Epidermal melanocyte (primary cell): Measurements from ENCODE around the gene MAMDC2.

Source experiments
- DNase-seq: peaks from one replicate; pipeline ENCODE4 v3.0.0; 2011; ENCODE audit warnings: low spot score; ENCODE audit not compliant: insufficient read length

MAMDC2 gene

GRCh38 chr9:70043689-70044489, at the start of gene MAMDC2:
Gene MAMDC2, plus strand, starts transcription at chr9:70043848. Its CDS starts 350 bp downstream, at chr9:70044198.
- no peak for DNase-seq

- DNase-seq: no peak
Measured at GRCh38 chr9:69995846-69996245, 47.8 kb upstream of the MAMDC2 start.

DNA sequence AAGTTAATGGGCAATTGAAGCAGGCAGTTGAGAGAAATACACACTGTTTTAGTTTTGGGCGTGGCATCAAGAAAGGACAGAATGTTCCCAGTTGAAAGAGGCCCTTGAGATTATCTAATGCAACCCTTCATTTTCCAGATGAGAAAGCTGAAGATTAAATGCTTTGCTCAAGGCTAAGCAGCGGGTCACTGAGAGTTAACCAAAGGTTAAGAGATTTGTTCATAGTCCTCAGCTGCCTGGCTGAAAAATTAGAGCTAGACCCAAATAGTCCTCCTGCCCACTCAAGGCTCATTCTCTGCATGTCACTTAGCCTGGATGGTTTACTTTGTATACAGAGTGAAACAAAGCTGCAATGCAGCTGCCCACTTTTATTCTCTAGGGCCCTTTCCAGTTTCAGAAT, 46.7 kb upstream of the MAMDC2 start:
- no peak for DNase-seq

- no peak for DNase-seq
Measured at GRCh38 chr9:69997524-69997923, 46.1 kb upstream of the MAMDC2 start.

- no peak for DNase-seq
Measured at GRCh38 chr9:69999315-69999714, 44.3 kb upstream of the MAMDC2 start.

DNA sequence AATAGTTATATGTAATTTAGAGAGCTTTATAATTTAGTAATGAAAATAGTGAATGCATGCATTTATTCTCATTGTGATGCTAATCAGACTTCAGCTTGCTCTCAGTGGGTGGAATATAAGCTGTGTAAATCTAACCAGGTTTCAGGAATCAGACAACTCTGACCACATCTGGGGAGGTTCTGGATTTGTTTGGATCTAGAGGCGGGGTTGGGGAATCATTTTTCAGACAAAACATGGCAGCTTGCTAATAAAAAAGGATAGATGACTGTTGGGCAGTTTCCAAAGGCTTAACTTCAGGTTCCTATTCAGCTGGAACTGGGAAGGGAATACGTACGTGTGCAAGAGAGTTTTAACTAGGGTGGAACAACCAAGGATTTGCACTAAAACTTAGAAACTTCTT, 43.2 kb upstream of the MAMDC2 start:
- DNase-seq: no peak

GRCh38 chr9:70003901-70004714, 39.5 kb upstream of the MAMDC2 start:
- DNase-seq: no peak

DNA sequence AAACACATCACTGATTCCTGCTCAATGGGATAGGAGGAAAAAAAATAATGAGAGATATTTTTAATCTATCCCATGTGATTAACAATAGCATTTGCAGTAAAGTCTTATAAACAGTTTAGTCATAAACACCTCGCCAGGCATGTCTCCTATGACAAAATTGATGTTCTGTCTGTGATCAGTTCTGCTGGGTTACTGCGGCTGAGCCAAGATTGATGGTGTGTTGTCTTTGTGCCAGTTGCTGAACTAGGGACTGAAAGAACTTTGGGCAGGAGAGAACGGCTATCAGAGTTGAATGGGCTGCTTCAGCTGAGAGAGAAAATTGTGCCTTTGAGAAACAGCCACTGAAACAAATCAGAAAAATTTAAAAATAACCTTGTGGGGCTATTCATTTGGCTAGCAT, 37.3 kb upstream of the MAMDC2 start:
- no peak for DNase-seq

DNA sequence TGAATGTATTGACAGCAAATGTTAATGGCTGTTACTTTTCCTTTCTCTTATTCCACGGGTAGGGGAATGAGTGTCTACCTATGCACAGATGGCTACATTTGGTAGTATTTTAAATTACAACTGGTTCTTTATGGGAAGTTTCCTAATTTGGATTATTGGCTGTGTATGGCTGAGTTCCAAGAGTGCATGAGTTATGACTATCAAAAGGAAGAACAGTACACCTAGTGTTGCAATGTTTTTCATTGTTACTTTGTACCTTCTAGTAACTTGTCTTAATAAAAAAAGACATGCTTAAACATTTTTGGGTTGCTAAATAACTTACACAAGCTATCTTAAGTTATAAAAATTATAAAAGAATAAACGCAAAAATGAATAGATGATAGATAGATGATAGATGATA, 35.8 kb upstream of the MAMDC2 start:
- DNase-seq: no peak

GRCh38 chr9:70010015-70010414, 33.6 kb upstream of the MAMDC2 start:
- DNase-seq: no peak

DNA sequence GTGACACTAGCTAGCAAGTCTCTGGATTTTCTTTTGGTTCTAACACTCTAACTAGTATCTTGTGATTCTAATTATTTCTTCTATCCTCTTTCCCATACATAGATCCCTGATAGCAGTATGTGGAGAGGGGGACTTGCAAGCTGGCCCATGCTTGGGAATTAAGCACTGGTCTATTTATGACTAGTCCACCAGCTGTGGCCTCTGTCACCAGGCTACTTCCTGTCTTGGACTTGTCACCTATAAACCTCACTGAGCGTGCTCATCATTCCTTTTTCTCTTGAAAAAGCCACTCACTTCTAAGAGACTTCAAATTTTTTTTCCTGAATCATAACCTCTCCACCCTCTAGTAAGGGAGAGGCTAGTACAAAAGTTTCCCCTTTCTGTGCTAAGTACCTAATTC, 32.3 kb upstream of the MAMDC2 start:
- DNase-seq: no peak

GRCh38 chr9:70012569-70012968, 31.1 kb upstream of the MAMDC2 start:
- no peak for DNase-seq

DNA sequence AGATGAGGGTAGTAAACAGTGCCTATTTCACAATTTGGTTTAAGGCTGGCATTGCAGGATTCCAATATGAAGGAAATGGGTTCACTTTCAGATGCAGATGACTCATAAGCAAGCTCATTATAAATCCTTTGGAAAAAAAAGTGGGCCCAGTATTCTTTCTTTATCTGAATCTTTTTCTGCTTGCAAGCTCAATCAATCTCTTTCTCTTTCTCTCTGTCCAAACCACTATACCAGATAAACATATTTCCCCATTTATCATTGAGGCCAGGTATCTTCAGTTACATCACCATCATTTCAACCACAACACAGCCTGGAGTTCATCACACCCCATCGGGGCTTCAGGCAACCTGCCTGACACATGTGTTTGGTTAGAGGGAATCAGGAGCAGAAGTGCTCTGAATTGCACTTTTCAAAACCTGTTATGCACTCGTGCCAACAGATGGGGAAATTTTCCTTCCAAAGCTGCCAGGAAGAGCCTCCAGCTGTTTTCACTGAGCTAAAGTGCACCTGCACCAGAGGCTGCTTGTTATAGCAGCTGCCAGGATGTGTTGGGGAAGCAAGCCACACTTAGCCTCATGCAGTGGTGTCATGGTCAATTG, 30.0 kb upstream of the MAMDC2 start:
- DNase-seq: no peak

DNA sequence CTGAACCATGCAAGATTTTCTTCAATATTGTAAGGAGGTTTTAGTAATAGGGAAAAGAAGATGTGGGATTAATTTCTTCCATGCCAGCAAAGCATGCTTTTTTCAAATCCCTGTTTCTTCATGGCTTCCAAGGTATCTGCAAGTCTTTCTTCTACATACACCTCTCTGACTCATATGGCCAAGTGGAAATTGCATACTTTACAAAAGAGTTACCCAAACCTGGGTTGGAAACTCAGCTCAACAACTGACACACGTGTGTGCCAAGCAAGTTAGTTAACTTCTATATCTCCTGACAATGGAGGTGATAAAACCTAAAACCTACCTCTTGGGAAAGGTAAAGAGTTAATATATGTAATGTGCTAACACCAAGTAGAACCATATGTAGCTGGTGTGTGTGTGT, 28.5 kb upstream of the MAMDC2 start:
- no peak for DNase-seq

GRCh38 chr9:70020217-70020616, 23.4 kb upstream of the MAMDC2 start:
- no peak for DNase-seq

DNA sequence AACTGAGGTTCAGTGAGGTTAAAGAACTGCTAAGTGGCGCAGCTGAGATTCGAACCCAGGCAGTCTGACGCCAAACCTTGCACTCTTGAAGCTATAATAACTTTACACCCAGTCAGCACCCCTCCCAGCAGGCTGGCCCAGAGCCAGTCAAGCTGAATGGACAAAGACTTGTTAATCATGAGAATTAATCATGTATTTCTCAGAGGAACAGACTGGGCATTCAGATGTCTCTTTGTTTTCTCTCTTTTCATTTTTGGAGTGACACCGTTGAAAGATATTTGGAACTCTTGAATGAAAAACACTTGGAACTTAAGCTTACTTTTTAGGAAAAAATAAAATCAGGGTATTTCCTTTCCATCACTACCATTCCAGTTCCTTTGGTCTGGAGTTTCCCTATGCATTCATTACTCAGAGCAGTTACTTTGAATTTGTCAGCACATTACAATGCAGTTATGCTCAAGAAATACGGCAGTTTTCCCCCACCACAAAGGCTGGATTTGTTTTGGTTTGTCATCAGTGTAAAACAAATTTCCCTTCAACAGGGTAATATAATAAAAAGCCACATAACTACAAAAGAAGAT, 22.6 kb upstream of the MAMDC2 start:
- DNase-seq: peak; percentile 33

- no peak for DNase-seq
Measured at GRCh38 chr9:70028287-70028686, 15.4 kb upstream of the MAMDC2 start.

- DNase-seq: no peak
Measured at GRCh38 chr9:70030156-70030555, 13.5 kb upstream of the MAMDC2 start.

- no peak for DNase-seq
Measured at GRCh38 chr9:70031141-70031545, 12.5 kb upstream of the MAMDC2 start.

DNA sequence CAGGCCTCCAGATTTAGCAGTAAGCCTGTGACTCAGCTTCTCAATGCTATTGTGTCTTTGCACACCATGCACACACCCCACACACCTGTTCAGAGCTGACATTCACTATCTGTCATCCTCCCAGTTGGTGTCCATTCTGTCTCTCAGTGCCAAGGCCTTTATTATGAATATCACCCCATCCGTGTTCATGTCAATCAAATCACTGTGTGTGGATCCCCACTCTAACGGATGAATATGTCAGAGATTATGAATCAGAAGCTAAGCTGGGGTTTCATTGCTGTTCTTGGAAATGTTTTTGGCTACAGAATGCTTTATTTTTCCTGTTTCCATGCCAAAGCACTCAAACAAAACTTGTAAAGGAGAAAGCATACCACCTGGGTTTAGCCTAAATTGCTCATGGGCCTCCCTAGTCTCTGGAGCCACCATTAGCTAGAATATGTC, 9.4 kb upstream of the MAMDC2 start:
- DNase-seq: no peak

GRCh38 chr9:70035691-70036090, 8.0 kb upstream of the MAMDC2 start:
- DNase-seq: no peak

DNA sequence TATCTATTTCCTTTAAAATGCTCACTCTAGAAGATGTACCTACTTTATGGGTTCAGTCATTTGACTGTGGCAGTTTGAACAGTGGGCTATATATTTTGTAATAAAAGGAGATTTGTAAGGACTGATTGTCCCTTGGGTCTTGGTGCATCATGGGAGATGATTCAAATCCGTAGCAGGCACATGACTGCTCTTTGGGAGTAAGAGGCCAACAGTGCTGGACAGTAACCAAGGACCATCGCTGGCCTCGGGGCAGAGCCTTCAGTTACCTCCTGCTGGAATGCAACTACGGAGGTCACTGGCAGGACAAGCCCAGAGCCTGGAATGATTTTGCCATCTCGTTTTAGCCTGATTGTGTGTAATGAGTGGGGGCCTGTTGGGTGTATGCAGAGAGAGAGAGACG, 7.0 kb upstream of the MAMDC2 start:
- peak; percentile 57 for DNase-seq
